Measurements from ENCODE around the gene STK32B.

GRCh38 chr4:5120468-5120867, 69.2 kb downstream of the STK32B start:
- TF ChIP-seq REST (IDR thresholded peaks at IDR 0.05; ENCODE audit: low read depth, low read length) (no peak), SIN3A (IDR thresholded peaks at IDR 0.05; ENCODE audit: borderline replicate concordance, low read depth, low read length) (no peak), TAF1 (IDR thresholded peaks at IDR 0.05; ENCODE audit: borderline replicate concordance, low read depth, low read length) (no peak), POLR2AphosphoS5 (IDR thresholded peaks at IDR 0.05; ENCODE audit: low read depth, low read length) (no peak), GABPA (IDR thresholded peaks at IDR 0.05; ENCODE audit: low read depth) (no peak), GATA2 (CRISPR knock-in tag; IDR thresholded peaks at IDR 0.05) (no peak), RXRA (IDR thresholded peaks at IDR 0.05; ENCODE audit: borderline replicate concordance, low read depth) (no peak), EP300 (IDR thresholded peaks at IDR 0.05; ENCODE audit: borderline replicate concordance in 1 of 2, low read depth in 1 of 2, low read length in 1 of 2) (no peak), EZH2phosphoT487 (IDR thresholded peaks at IDR 0.05; ENCODE audit: borderline replicate concordance, low read depth) (no peak), NRF1 (IDR thresholded peaks at IDR 0.05; ENCODE audit: low read depth, low read length) (no peak), JUND (IDR thresholded peaks at IDR 0.05) (no peak), FOSL2 (IDR thresholded peaks at IDR 0.05; ENCODE audit: borderline replicate concordance, low read depth) (no peak)
- TF ChIP-seq, protein P1, sequence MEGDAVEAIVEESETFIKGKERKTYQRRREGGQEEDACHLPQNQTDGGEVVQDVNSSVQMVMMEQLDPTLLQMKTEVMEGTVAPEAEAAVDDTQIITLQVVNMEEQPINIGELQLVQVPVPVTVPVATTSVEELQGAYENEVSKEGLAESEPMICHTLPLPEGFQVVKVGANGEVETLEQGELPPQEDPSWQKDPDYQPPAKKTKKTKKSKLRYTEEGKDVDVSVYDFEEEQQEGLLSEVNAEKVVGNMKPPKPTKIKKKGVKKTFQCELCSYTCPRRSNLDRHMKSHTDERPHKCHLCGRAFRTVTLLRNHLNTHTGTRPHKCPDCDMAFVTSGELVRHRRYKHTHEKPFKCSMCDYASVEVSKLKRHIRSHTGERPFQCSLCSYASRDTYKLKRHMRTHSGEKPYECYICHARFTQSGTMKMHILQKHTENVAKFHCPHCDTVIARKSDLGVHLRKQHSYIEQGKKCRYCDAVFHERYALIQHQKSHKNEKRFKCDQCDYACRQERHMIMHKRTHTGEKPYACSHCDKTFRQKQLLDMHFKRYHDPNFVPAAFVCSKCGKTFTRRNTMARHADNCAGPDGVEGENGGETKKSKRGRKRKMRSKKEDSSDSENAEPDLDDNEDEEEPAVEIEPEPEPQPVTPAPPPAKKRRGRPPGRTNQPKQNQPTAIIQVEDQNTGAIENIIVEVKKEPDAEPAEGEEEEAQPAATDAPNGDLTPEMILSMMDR (IDR thresholded peaks at IDR 0.05) = no peak

Measured in SK-N-SH (cell line).